ENCODE measurements around the gene FOXN3.
"Not testable (repeated sequence)": the region's sequence is repeated elsewhere in the genome, so short reads cannot be mapped to it uniquely, and the experiment has no call there.

FOXN3 gene

GRCh38 chr14:89171168-89171567 lies 245.9 kb downstream of the FOXN3 start:
- H3K36me3 ChIP-seq (ENCODE audit: control insufficient read depth, insufficient read depth, low read length): peaks cover 3% of the 10 kb centered on the region; the same call in 1 of the 2 replicates
- H3K27me3 ChIP-seq (ENCODE audit: control insufficient read depth, insufficient read depth, low read length): no peaks in the 10 kb centered on the region
- no peak overlapping the region for H3K27ac ChIP-seq (ENCODE audit: low read length)
- no peaks in the 10 kb centered on the region for H3K9me3 ChIP-seq (ENCODE audit: control insufficient read depth, insufficient read depth, low read length)
- H3K4me1 ChIP-seq (ENCODE audit: control insufficient read depth, insufficient read depth, low read length): no peaks in the 10 kb centered on the region
- no peak overlapping the region for H3K4me3 ChIP-seq (ENCODE audit: low read length)
- 100% methylated on average over 1 of the region's 2 CpGs for WGBS (ENCODE audit: insufficient coverage, insufficient read length)
- DNase-seq (ENCODE audit: low read depth, low spot score): no peak

- Histone ChIP-seq H3K4me1 (ENCODE audit: control insufficient read depth, insufficient read depth, low read length) (no peaks in the 10 kb centered on the region), H3K4me3 (ENCODE audit: low read length) (no peak overlapping the region), H3K9me3 (ENCODE audit: control insufficient read depth, insufficient read depth, low read length) (no peaks in the 10 kb centered on the region), H3K27ac (ENCODE audit: low read length) (no peak overlapping the region), H3K27me3 (ENCODE audit: control insufficient read depth, insufficient read depth, low read length) (no peaks in the 10 kb centered on the region), H3K36me3 (ENCODE audit: control insufficient read depth, insufficient read depth, low read length) (no peaks in the 10 kb centered on the region; the same call in 1 of the 2 replicates)
- WGBS (ENCODE audit: insufficient coverage, insufficient read length): no CpG with 5 or more reads among the region's 6 CpGs
- no peak for DNase-seq (ENCODE audit: low read depth, low spot score)
These were observed 249.3 kb downstream of the FOXN3 start for GRCh38 chr14:89167705-89168104.

GRCh38 chr14:89166633-89167032 lies 250.4 kb downstream of the FOXN3 start:
- no peak for DNase-seq (ENCODE audit: low read depth, low spot score)
- Histone ChIP-seq H3K36me3 (ENCODE audit: control insufficient read depth, insufficient read depth, low read length) (peaks cover 7% of the 10 kb centered on the region), H3K9me3 (ENCODE audit: control insufficient read depth, insufficient read depth, low read length) (no peaks in the 10 kb centered on the region), H3K27me3 (ENCODE audit: control insufficient read depth, insufficient read depth, low read length) (no peaks in the 10 kb centered on the region), H3K27ac (ENCODE audit: low read length) (no peak overlapping the region), H3K4me1 (ENCODE audit: control insufficient read depth, insufficient read depth, low read length) (no peaks in the 10 kb centered on the region), H3K4me3 (ENCODE audit: low read length) (no peak overlapping the region)
- WGBS (ENCODE audit: insufficient coverage, insufficient read length): no CpG with 5 or more reads among the region's 4 CpGs

GRCh38 chr14:89165189-89166181 lies 251.5 kb downstream of the FOXN3 start:
- no peak overlapping the region for H3K27ac ChIP-seq (ENCODE audit: low read length)
- H3K4me1 ChIP-seq (ENCODE audit: control insufficient read depth, insufficient read depth, low read length): no peaks in the 10 kb centered on the region
- peaks cover 10% of the 10 kb centered on the region for H3K36me3 ChIP-seq (ENCODE audit: control insufficient read depth, insufficient read depth, low read length)
- no peaks in the 10 kb centered on the region for H3K9me3 ChIP-seq (ENCODE audit: control insufficient read depth, insufficient read depth, low read length)
- no CpG with 5 or more reads among the region's 11 CpGs for WGBS (ENCODE audit: insufficient coverage, insufficient read length)
- no peaks in the 10 kb centered on the region for H3K27me3 ChIP-seq (ENCODE audit: control insufficient read depth, insufficient read depth, low read length)
- no peak overlapping the region for H3K4me3 ChIP-seq (ENCODE audit: low read length)
- no peak for DNase-seq (ENCODE audit: low read depth, low spot score)

- DNase-seq (ENCODE audit: low read depth, low spot score): no peak
- Histone ChIP-seq H3K27ac (ENCODE audit: low read length) (no peak overlapping the region), H3K27me3 (ENCODE audit: control insufficient read depth, insufficient read depth, low read length) (no peaks in the 10 kb centered on the region), H3K9me3 (ENCODE audit: control insufficient read depth, insufficient read depth, low read length) (no peaks in the 10 kb centered on the region), H3K36me3 (ENCODE audit: control insufficient read depth, insufficient read depth, low read length) (peaks cover 10% of the 10 kb centered on the region), H3K4me3 (ENCODE audit: low read length) (no peak overlapping the region), H3K4me1 (ENCODE audit: control insufficient read depth, insufficient read depth, low read length) (no peaks in the 10 kb centered on the region)
- no CpG with 5 or more reads among the region's 18 CpGs for WGBS (ENCODE audit: insufficient coverage, insufficient read length)
These were observed 252.6 kb downstream of the FOXN3 start for GRCh38 chr14:89164168-89165073.

GRCh38 chr14:89163031-89163636 lies 253.9 kb downstream of the FOXN3 start:
- H3K27ac ChIP-seq (ENCODE audit: low read length): no peak overlapping the region
- H3K4me3 ChIP-seq (ENCODE audit: low read length): no peak overlapping the region

GRCh38 chr14:89162586-89162985 lies 254.4 kb downstream of the FOXN3 start:
- DNase-seq (ENCODE audit: low read depth, low spot score): no peak

More at GRCh38 chr14:89163031-89163636, 253.9 kb downstream of the FOXN3 start:
- Histone ChIP-seq H3K27me3 (ENCODE audit: control insufficient read depth, insufficient read depth, low read length) (no peaks in the 10 kb centered on the region), H3K36me3 (ENCODE audit: control insufficient read depth, insufficient read depth, low read length) (peaks cover 10% of the 10 kb centered on the region), H3K4me1 (ENCODE audit: control insufficient read depth, insufficient read depth, low read length) (0 out of 2 replicates have a peak, but pooled peaks cover under 1% of the 10 kb centered on the region), H3K9me3 (ENCODE audit: control insufficient read depth, insufficient read depth, low read length) (no peaks in the 10 kb centered on the region)
- no peak for DNase-seq (ENCODE audit: low read depth, low spot score)
- no CpG with 5 or more reads among the region's 17 CpGs for WGBS (ENCODE audit: insufficient coverage, insufficient read length)

GRCh38 chr14:89160437-89160836 lies 256.6 kb downstream of the FOXN3 start:
- H3K27ac ChIP-seq (ENCODE audit: low read length): no peak overlapping the region
- DNase-seq (ENCODE audit: low read depth, low spot score): no peak
- 0 out of 2 replicates have a peak, but pooled peaks cover 2% of the 10 kb centered on the region for H3K4me1 ChIP-seq (ENCODE audit: control insufficient read depth, insufficient read depth, low read length)
- no CpG with 5 or more reads among the region's 7 CpGs for WGBS (ENCODE audit: insufficient coverage, insufficient read length)
- H3K36me3 ChIP-seq (ENCODE audit: control insufficient read depth, insufficient read depth, low read length): peaks cover 13% of the 10 kb centered on the region
- H3K27me3 ChIP-seq (ENCODE audit: control insufficient read depth, insufficient read depth, low read length): no peaks in the 10 kb centered on the region
- H3K4me3 ChIP-seq (ENCODE audit: low read length): no peak overlapping the region
- H3K9me3 ChIP-seq (ENCODE audit: control insufficient read depth, insufficient read depth, low read length): no peaks in the 10 kb centered on the region

More at GRCh38 chr14:89162586-89162985, 254.4 kb downstream of the FOXN3 start:
- H3K27ac ChIP-seq (ENCODE audit: low read length): no peak overlapping the region
- H3K27me3 ChIP-seq (ENCODE audit: control insufficient read depth, insufficient read depth, low read length): no peaks in the 10 kb centered on the region
- H3K36me3 ChIP-seq (ENCODE audit: control insufficient read depth, insufficient read depth, low read length): peaks cover 10% of the 10 kb centered on the region
- WGBS (ENCODE audit: insufficient coverage, insufficient read length): no CpG with 5 or more reads among the region's 22 CpGs
- 0 out of 2 replicates have a peak, but pooled peaks cover 2% of the 10 kb centered on the region for H3K4me1 ChIP-seq (ENCODE audit: control insufficient read depth, insufficient read depth, low read length)
- H3K9me3 ChIP-seq (ENCODE audit: control insufficient read depth, insufficient read depth, low read length): no peaks in the 10 kb centered on the region
- no peak overlapping the region for H3K4me3 ChIP-seq (ENCODE audit: low read length)

- WGBS (ENCODE audit: insufficient coverage, insufficient read length): no CpG with 5 or more reads among the region's 11 CpGs
- Histone ChIP-seq H3K36me3 (ENCODE audit: control insufficient read depth, insufficient read depth, low read length) (peaks cover 13% of the 10 kb centered on the region), H3K27me3 (ENCODE audit: control insufficient read depth, insufficient read depth, low read length) (no peaks in the 10 kb centered on the region), H3K27ac (ENCODE audit: low read length) (no peak overlapping the region), H3K4me3 (ENCODE audit: low read length) (no peak overlapping the region), H3K4me1 (ENCODE audit: control insufficient read depth, insufficient read depth, low read length) (0 out of 2 replicates have a peak, but pooled peaks cover 2% of the 10 kb centered on the region), H3K9me3 (ENCODE audit: control insufficient read depth, insufficient read depth, low read length) (no peaks in the 10 kb centered on the region)
- no peak for DNase-seq (ENCODE audit: low read depth, low spot score)
These were observed 258.3 kb downstream of the FOXN3 start for GRCh38 chr14:89158701-89159100.

GRCh38 chr14:89158104-89158503 lies 258.9 kb downstream of the FOXN3 start:
- no CpG with 5 or more reads among the region's 7 CpGs for WGBS (ENCODE audit: insufficient coverage, insufficient read length)
- not testable (repeated sequence) for H3K4me1 ChIP-seq (ENCODE audit: control insufficient read depth, insufficient read depth, low read length); DNase-seq (ENCODE audit: low read depth, low spot score); H3K9me3 ChIP-seq (ENCODE audit: control insufficient read depth, insufficient read depth, low read length); H3K4me3 ChIP-seq (ENCODE audit: low read length); H3K27ac ChIP-seq (ENCODE audit: low read length); H3K27me3 ChIP-seq (ENCODE audit: control insufficient read depth, insufficient read depth, low read length)
- H3K36me3 ChIP-seq (ENCODE audit: control insufficient read depth, insufficient read depth, low read length): peaks cover 13% of the 10 kb centered on the region
